Endothelial cell of umbilical vein (primary cell): ENCODE data around the gene SMURF2. TPM values are rescaled to one million over a fixed set of nuclear protein-coding genes. Genes with fewer than 3 reads are reported as not detected.

Source experiments
- BruUV-seq: library from RNA; stranded (reverse); fragments of 400-500 nt; replicated peaks from 2 replicates; lab custom pipeline; 2021; lab: Mats Ljungman, UMichigan
- CTCF ChIA-PET: fragments of 300-600, 350-600 bp; sonication (Branson Sonifier 250); formaldehyde crosslinking; loops from one replicate; lab custom pipeline; 2021; ENCODE audit warnings: antibody characterized with exemption, inconsistent platforms; lab: Charles Lee
- POLR2A ChIA-PET: fragments of 300-600, 350-600 bp; sonication (Branson Sonifier 250); formaldehyde crosslinking; loops from one replicate; lab custom pipeline; 2021; ENCODE audit warnings: antibody characterized with exemption, inconsistent platforms; lab: Charles Lee
- DNase-seq: peaks from one replicate; pipeline ENCODE4 v3.0.0-alpha.2; 2011; ENCODE audit warnings: low read depth, low spot score
- FAIRE-seq: peaks from 2 replicates; lab custom pipeline; 2011; peaks lifted over from hg19 to GRCh38; lab: Jason Lieb, UNC
- H2AFZ ChIP-seq: 2 replicates; pipeline ENCODE4 v1.6.0; 2012; ENCODE audit warnings: low read depth, low read length, control low read depth, inconsistent platforms
- H3K27ac ChIP-seq: 2 replicates; pipeline ENCODE4 v1.5.1; 2011; ENCODE audit warnings: low read depth, mild to moderate bottlenecking, control low read depth, low read length, moderate library complexity; ENCODE audit not compliant: insufficient read depth
- H3K27me3 ChIP-seq, 2 experiments: 2 replicates each; pipeline versions ENCODE4 v1.6.0 to v1.6.1; 2011; ENCODE audit warnings: low read length in 2 of 2, mixed read lengths in 1 of 2; ENCODE audit not compliant: control insufficient read depth in 2 of 2, insufficient read depth in 2 of 2
- H3K36me3 ChIP-seq, 2 experiments: 2 replicates in 1 of 2; 3 replicates in 1 of 2; pipeline ENCODE4 v1.5.1; 2011; ENCODE audit warnings: low read length in 2 of 2, mild to moderate bottlenecking in 1 of 2, moderate library complexity in 1 of 2; ENCODE audit not compliant: control insufficient read depth in 2 of 2, insufficient read depth in 2 of 2; ENCODE audit errors: extremely low read depth in 1 of 2
- H3K4me1 ChIP-seq: 3 replicates; pipeline ENCODE4 v1.5.1; 2011; ENCODE audit warnings: mild to moderate bottlenecking, low read length; ENCODE audit not compliant: control insufficient read depth, insufficient read depth; ENCODE audit errors: extremely low read depth
- H3K4me2 ChIP-seq: 2 replicates; pipeline ENCODE4 v1.6.1; 2011; ENCODE audit warnings: low read length, control low read depth, mixed read lengths; ENCODE audit not compliant: insufficient read depth
- H3K4me3 ChIP-seq, 3 experiments: fragments of 200-600 bp in 1 of 3; sonication (generic), shearing (Covaris generic) in 1 of 3; replicated peaks in 1 of 3; 2 replicates each; pipeline ENCODE4 v1.5.1; 2011 to 2016; ENCODE audit warnings: control low read depth in 3 of 3, low read length in 3 of 3, mild to moderate bottlenecking in 2 of 3, inconsistent platforms in 1 of 3, low read depth in 1 of 3, moderate library complexity in 1 of 3; ENCODE audit not compliant: insufficient read depth in 1 of 3
- H3K79me2 ChIP-seq: 2 replicates; pipeline ENCODE4 v1.6.0; 2012; ENCODE audit warnings: low read length, inconsistent platforms; ENCODE audit not compliant: control insufficient read depth, insufficient read depth
- H3K9ac ChIP-seq: replicated peaks from 2 replicates; pipeline ENCODE3; 2011; ENCODE audit warnings: low read length, control low read depth; ENCODE audit not compliant: insufficient read depth; ENCODE audit errors: extremely low read depth
- H3K9me1 ChIP-seq: replicated peaks from 3 replicates; pipeline ENCODE4 v1.6.0; 2011; ENCODE audit warnings: mild to moderate bottlenecking, low read length; ENCODE audit not compliant: control insufficient read depth, insufficient read depth; ENCODE audit errors: extremely low read depth
- H3K9me3 ChIP-seq: replicated peaks from 2 replicates; pipeline ENCODE4 v1.5.1; 2012; ENCODE audit warnings: low read length, inconsistent platforms; ENCODE audit not compliant: control insufficient read depth, insufficient read depth
- H4K20me1 ChIP-seq: replicated peaks from 2 replicates; pipeline ENCODE3; 2011; ENCODE audit warnings: mild to moderate bottlenecking, low read length; ENCODE audit not compliant: control insufficient read depth, insufficient read depth; ENCODE audit errors: extremely low read depth
- EZH2 ChIP-seq: IDR thresholded peaks from 2 replicates; pipeline ENCODE4 v1.6.1; 2012; ENCODE audit warnings: borderline replicate concordance, low read depth, mild to moderate bottlenecking, moderate library complexity, low read length, inconsistent platforms; ENCODE audit not compliant: severe bottlenecking
- FOS ChIP-seq: IDR thresholded peaks from 2 replicates; pipeline ENCODE4 v1.6.1; 2011; ENCODE audit warnings: mild to moderate bottlenecking, low read length, moderate library complexity, borderline replicate concordance; ENCODE audit not compliant: insufficient read depth
- GATA2 ChIP-seq: IDR thresholded peaks from 2 replicates; pipeline ENCODE4 v1.7.0; 2011; ENCODE audit warnings: low read depth, mild to moderate bottlenecking, moderate library complexity, mixed read lengths, low read length; ENCODE audit not compliant: insufficient read length, insufficient read depth
- JUN ChIP-seq: IDR thresholded peaks from 2 replicates; pipeline ENCODE4 v1.6.1; 2011; ENCODE audit warnings: borderline replicate concordance, low read depth; ENCODE audit not compliant: insufficient read length, insufficient read depth
- MYC ChIP-seq: IDR thresholded peaks from one replicate; pipeline ENCODE4 v1.6.1; 2011; ENCODE audit warnings: mild to moderate bottlenecking, low read depth, low read length
- POLR2A ChIP-seq: IDR thresholded peaks from 2 replicates; pipeline ENCODE4 v1.6.1; 2012; ENCODE audit warnings: low read depth, mild to moderate bottlenecking, control low read depth, low read length
- POLR2AphosphoS5 ChIP-seq: IDR thresholded peaks from 2 replicates; pipeline ENCODE4 v1.6.1; 2012; ENCODE audit warnings: low read depth, mild to moderate bottlenecking, control low read depth, low read length, moderate library complexity; ENCODE audit not compliant: insufficient read depth
- dilution Hi-C: fragments of 300-500 bp; cut with MboI; formaldehyde crosslinking; loops from one replicate; pipeline ENCODE4 v1.15.0; 2019; ENCODE audit warnings: low sequenced_read_pairs; ENCODE audit not compliant: extremely low pct_ligation_motif_present
- intact Hi-C: fragments of 100-400 bp; cut with micrococcal nuclease; formaldehyde crosslinking; loops from one replicate; pipeline ENCODE4 v1.10.0; 2022
- polyA plus RNA-seq, 4 experiments: library from polyadenylated mRNA; depleted of rRNA in 3 of 4; stranded (reverse) in 3 of 4; unstranded in 1 of 4; fragments of >200 nt; gene quantifications; 2 replicates each; pipeline versions ENCODE4 v1.2.1 to v1.2.3, GENCODE V29; 2011 to 2012; ENCODE audit warnings: missing spikeins in 1 of 4
- total RNA-seq: library from RNA; stranded (reverse); gene quantifications from 2 replicates; pipeline ENCODE4 v1.2.3, GENCODE V29; 2021
- TF ChIP-seq, protein P1 (sequence below), 2 donors: IDR thresholded peaks; 1 replicate in 1 of 2; 2 replicates in 1 of 2; pipeline ENCODE4 v1.5.1; 2011; ENCODE audit warnings: low read length in 2 of 2, mild to moderate bottlenecking in 2 of 2, moderate library complexity in 2 of 2, control low read depth in 1 of 2, inconsistent platforms in 1 of 2, low read depth in 1 of 2; ENCODE audit not compliant: insufficient read depth in 1 of 2; ENCODE audit errors: extremely low read depth in 1 of 2
- TF ChIP-seq, protein P2 (sequence below): IDR thresholded peaks from 2 replicates; pipeline ENCODE4 v1.6.1; 2011; ENCODE audit not compliant: insufficient read depth, insufficient read length

The SMURF2 gene
- total and polyA plus RNA-seq, 2 donors (not counting 3 experiments of a cell fraction or from before 2014, with no cell fraction given), result 32.9 to 105 TPM

DNA sequence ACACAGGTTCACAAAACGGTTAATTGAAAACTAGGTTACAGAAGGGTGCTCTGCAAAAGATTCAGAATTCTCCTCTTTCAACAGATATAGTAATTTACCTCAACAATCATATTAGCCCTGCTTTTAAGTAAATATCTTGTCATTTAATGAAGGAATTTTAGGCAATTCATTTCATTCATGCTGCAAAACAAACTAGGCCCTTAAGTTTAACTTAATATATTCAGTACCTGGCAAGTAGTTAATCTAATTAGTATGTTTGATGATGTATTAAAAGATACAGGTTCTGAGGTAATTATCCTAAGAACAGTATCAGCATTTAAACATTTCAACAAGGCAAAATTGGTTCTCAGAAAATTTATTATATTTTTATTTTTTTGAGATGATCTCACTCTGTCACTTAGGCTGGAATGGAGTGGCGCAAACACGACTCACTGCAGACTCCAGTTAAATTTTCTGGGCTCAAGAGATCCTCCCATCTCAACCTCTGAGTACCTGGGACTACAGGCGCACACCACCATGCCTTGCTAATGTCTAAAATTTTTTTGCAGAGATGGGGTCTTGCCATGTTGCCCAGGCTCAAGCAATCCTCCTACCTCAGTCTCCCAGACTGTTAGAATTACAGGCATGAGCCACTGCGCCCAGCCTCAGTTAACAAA, 44.9 kb downstream of the SMURF2 start:
- no peak for DNase-seq
- POLR2A ChIA-PET, result no interaction called here
- H3K27ac ChIP-seq, result no peak overlapping the region

DNA sequence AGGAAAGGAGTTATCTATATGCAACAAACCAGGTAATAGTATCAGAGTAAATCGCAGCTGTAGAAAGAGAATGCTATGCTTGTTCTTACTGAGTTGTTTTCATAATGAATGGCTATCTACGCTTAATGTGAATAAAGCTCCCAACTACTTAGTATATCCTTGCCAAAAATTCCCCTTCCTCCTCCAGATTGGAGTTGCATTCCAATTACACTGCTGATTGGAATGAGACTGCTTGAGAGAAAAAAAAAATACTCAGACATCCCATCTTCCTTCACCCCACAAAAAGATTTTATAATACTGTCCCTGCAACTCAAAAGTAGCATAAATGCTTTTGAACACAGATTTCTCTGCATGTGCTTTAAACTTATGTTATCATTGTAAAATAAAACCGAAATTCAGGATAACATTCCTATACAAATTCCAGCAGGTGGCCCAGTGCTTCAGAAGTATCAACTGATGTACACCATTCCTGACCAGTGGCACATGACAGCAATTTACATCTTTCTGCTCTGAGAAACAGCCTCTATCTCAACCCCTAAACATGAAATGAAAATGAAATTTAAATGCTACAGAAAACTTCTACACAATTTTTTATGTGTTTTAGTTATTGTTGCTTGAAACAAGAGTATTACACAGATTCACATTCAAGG, 47.0 kb downstream of the SMURF2 start:
- no TSS peak for BruUV-seq
- H3K4me1 ChIP-seq, result peaks cover 45% of the 10 kb centered on the region
- no peak overlapping the region for H2AFZ ChIP-seq
- ChIA-PET POLR2A (no interaction called here), CTCF (interaction anchor here (1.0 to 1.9 kb wide), 5 partner anchors 8 to 34 kb away, joined by 3 to 7 read pairs (median 3); no protein-coding TSS in a partner anchor)
- peak; percentile 59 for DNase-seq
- TF ChIP-seq GATA2 (no peak), FOS (no peak), JUN (no peak), EZH2 (no peak), MYC (no peak), POLR2AphosphoS5 (no peak), POLR2A (no peak)
- TF ChIP-seq, protein P1, sequence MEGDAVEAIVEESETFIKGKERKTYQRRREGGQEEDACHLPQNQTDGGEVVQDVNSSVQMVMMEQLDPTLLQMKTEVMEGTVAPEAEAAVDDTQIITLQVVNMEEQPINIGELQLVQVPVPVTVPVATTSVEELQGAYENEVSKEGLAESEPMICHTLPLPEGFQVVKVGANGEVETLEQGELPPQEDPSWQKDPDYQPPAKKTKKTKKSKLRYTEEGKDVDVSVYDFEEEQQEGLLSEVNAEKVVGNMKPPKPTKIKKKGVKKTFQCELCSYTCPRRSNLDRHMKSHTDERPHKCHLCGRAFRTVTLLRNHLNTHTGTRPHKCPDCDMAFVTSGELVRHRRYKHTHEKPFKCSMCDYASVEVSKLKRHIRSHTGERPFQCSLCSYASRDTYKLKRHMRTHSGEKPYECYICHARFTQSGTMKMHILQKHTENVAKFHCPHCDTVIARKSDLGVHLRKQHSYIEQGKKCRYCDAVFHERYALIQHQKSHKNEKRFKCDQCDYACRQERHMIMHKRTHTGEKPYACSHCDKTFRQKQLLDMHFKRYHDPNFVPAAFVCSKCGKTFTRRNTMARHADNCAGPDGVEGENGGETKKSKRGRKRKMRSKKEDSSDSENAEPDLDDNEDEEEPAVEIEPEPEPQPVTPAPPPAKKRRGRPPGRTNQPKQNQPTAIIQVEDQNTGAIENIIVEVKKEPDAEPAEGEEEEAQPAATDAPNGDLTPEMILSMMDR (IDR thresholded peaks at IDR 0.05; ENCODE audit: extremely low read depth in 1 of 2, insufficient read depth in 1 of 2, low read depth in 1 of 2, low read length in 2 of 2), result no peak
- TF ChIP-seq, protein P2, sequence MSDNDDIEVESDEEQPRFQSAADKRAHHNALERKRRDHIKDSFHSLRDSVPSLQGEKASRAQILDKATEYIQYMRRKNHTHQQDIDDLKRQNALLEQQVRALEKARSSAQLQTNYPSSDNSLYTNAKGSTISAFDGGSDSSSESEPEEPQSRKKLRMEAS, result no peak
- H4K20me1 ChIP-seq, result peaks cover 23% of the 10 kb centered on the region
- peaks cover 100% of the 10 kb centered on the region for H3K79me2 ChIP-seq
- H3K27ac ChIP-seq, result peak overlapping the region; percentile 26
- intact Hi-C loops (no loop called here), dilution Hi-C loops (no loop called here)
- H3K9me3 ChIP-seq, result no peaks in the 10 kb centered on the region
- no peak overlapping the region for H3K4me3 ChIP-seq
- H3K9ac ChIP-seq, result no peak overlapping the region
- no peaks in the 10 kb centered on the region for H3K27me3 ChIP-seq
- H3K4me2 ChIP-seq, result peak overlapping the region; percentile 19
- FAIRE-seq, result no peak
- no peaks in the 10 kb centered on the region for H3K9me1 ChIP-seq
- H3K36me3 ChIP-seq, result no peaks in the 10 kb centered on the region

More for the DNA sequence above, 44.9 kb downstream of the SMURF2 start:
- no peak overlapping the region for H3K4me3 ChIP-seq
- H2AFZ ChIP-seq, result no peak overlapping the region
- no peaks in the 10 kb centered on the region for H3K27me3 ChIP-seq
- H4K20me1 ChIP-seq, result peaks cover 22% of the 10 kb centered on the region
- peaks cover under 1% of the 10 kb centered on the region for H3K9me1 ChIP-seq
- intact Hi-C loops, result no loop called here
- H3K36me3 ChIP-seq, result no peaks in the 10 kb centered on the region
- no peak overlapping the region for H3K4me2 ChIP-seq
- BruUV-seq, result no TSS peak
- TF ChIP-seq EZH2, result no peak
- peak; percentile 30 for TF ChIP-seq POLR2A
- CTCF ChIA-PET, result no interaction called here
- no peak for FAIRE-seq
- no peak overlapping the region for H3K9ac ChIP-seq
- no peaks in the 10 kb centered on the region for H3K9me3 ChIP-seq
- peaks cover 98% of the 10 kb centered on the region for H3K79me2 ChIP-seq
- dilution Hi-C loops, result no loop called here
- H3K4me1 ChIP-seq, result peaks cover 59% of the 10 kb centered on the region
